Upper lobe of left lung (tissue), 6 donors: ENCODE data around the gene ANKRD44. TPM values are rescaled to one million over a fixed set of nuclear protein-coding genes. Genes with fewer than 3 reads are reported as not detected.
"Not testable (repeated sequence)": the region's sequence is repeated elsewhere in the genome, so short reads cannot be mapped to it uniquely, and the experiment has no call there.

Source experiments
- ATAC-seq, 2 donors: fragments of 200-7000 bp; cut with Tn5 transposase; one replicate each; pipeline ENCODE4 v1.9.1; 2022; ENCODE audit warnings: mild to moderate bottlenecking in 2 of 2, moderate library complexity in 2 of 2; ENCODE audit not compliant: low FRiP score in 2 of 2
- DNase-seq, 2 donors: peaks; one replicate each; pipeline ENCODE4 v3.0.0-alpha.2; 2019 to 2020
- H3K27ac ChIP-seq, 4 donors: fragments of 200-600 bp; sonication (generic); one replicate each; pipeline ENCODE4 v1.5.1; 2016 to 2019
- H3K27me3 ChIP-seq, 4 donors: fragments of 200-600 bp; sonication (generic); one replicate each; pipeline ENCODE4 v1.5.1; 2017 to 2019
- H3K36me3 ChIP-seq, 4 donors: fragments of 200-600 bp; sonication (generic); one replicate each; pipeline ENCODE4 v1.5.1; 2016 to 2019
- H3K4me1 ChIP-seq, 4 donors: fragments of 200-600 bp; sonication (generic); one replicate each; pipeline ENCODE4 v1.5.1; 2018 to 2019
- H3K4me3 ChIP-seq, 4 donors: fragments of 200-600 bp; sonication (generic); one replicate each; pipeline ENCODE4 v1.5.1; 2017 to 2019; ENCODE audit warnings: mild to moderate bottlenecking in 2 of 4, moderate library complexity in 1 of 4
- H3K9me3 ChIP-seq, 4 donors: fragments of 200-600 bp; sonication (generic); one replicate each; pipeline ENCODE4 v1.5.1; 2018 to 2019
- EP300 ChIP-seq, 4 donors: sonication (generic); formaldehyde crosslinking; IDR thresholded peaks; one replicate each; pipeline ENCODE4 v1.5.1; 2017; ENCODE audit warnings: antibody characterized with exemption in 4 of 4, control low read depth in 2 of 4
- POLR2A ChIP-seq, 4 donors: fragments of 450-650 bp; IDR thresholded peaks; one replicate each; pipeline ENCODE4 v1.5.1; 2016 to 2017; ENCODE audit warnings: antibody characterized with exemption in 4 of 4, mild to moderate bottlenecking in 2 of 4
- POLR2AphosphoS5 ChIP-seq, 2 donors: sonication (generic); formaldehyde crosslinking; IDR thresholded peaks; one replicate each; pipeline ENCODE4 v1.5.1; 2017; ENCODE audit warnings: antibody characterized with exemption in 2 of 2
- WGBS, 2 donors: methylation state at CpG; one replicate each; pipeline ENCODE4 v1.1.5; 2017 to 2018; 5-methylcytosine and 5-hydroxymethylcytosine counted together
- total RNA-seq, 6 donors: library from RNA; depleted of rRNA in 4 of 6; stranded (reverse); fragments of >200 nt in 4 of 6; gene quantifications; one replicate each; pipeline versions ENCODE4 v1.1.0 to v1.2.1, GENCODE V29; 2016 to 2021
- TF ChIP-seq, protein P1 (sequence below), 6 experiments: fragments of 450-650 bp in 4 of 6; fragments of 200-600 bp in 2 of 6; sonication (generic) in 2 of 6; IDR thresholded peaks; one replicate each; pipeline ENCODE4 v1.5.1; 2016 to 2019; ENCODE audit warnings: antibody characterized with exemption in 6 of 6
- donor health status: DM: no; HTN: no; CAD: no; lungs with moderate emphysema.
- donor health status: DM: no; HTN: yes; CAD: no; lungs with severe emphysema.

Gene ANKRD44
- total RNA-seq, 6 donors from 2014 or later = 41.0 to 91.1 (median 61.7) TPM

GRCh38 chr2:197348721-197349360, 38.3 kb upstream of the ANKRD44 start:
- Histone ChIP-seq H3K9me3 (no peaks in the 10 kb centered on the region), H3K4me3 (no peak overlapping the region), H3K4me1 (no peaks in the 10 kb centered on the region), H3K27me3 (no peaks in the 10 kb centered on the region), H3K27ac (no peak overlapping the region), H3K36me3 (no peaks in the 10 kb centered on the region)
- ATAC-seq (no peak), DNase-seq (no peak)
- WGBS, 2 donors = 50 to 69% methylated on average over 5 of the region's 5 CpGs
- TF ChIP-seq POLR2A (IDR thresholded peaks at IDR 0.05) (no peak), POLR2AphosphoS5 (IDR thresholded peaks at IDR 0.05) (no peak), EP300 (IDR thresholded peaks at IDR 0.05) (no peak)
- TF ChIP-seq, protein P1, sequence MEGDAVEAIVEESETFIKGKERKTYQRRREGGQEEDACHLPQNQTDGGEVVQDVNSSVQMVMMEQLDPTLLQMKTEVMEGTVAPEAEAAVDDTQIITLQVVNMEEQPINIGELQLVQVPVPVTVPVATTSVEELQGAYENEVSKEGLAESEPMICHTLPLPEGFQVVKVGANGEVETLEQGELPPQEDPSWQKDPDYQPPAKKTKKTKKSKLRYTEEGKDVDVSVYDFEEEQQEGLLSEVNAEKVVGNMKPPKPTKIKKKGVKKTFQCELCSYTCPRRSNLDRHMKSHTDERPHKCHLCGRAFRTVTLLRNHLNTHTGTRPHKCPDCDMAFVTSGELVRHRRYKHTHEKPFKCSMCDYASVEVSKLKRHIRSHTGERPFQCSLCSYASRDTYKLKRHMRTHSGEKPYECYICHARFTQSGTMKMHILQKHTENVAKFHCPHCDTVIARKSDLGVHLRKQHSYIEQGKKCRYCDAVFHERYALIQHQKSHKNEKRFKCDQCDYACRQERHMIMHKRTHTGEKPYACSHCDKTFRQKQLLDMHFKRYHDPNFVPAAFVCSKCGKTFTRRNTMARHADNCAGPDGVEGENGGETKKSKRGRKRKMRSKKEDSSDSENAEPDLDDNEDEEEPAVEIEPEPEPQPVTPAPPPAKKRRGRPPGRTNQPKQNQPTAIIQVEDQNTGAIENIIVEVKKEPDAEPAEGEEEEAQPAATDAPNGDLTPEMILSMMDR (IDR thresholded peaks at IDR 0.05) = no peak

- no peaks in the 10 kb centered on the region for H3K36me3 ChIP-seq
- H3K27me3 ChIP-seq = no peaks in the 10 kb centered on the region
- no peak overlapping the region for H3K4me3 ChIP-seq
- ATAC-seq (peak in 1 of 2 donors; percentile 64), DNase-seq (no peak)
- H3K27ac ChIP-seq = no peak overlapping the region
- no peaks in the 10 kb centered on the region for H3K4me1 ChIP-seq
- TF ChIP-seq, protein P1 (IDR thresholded peaks at IDR 0.05) = no peak
- TF ChIP-seq POLR2A (IDR thresholded peaks at IDR 0.05) (no peak), POLR2AphosphoS5 (IDR thresholded peaks at IDR 0.05) (no peak), EP300 (IDR thresholded peaks at IDR 0.05) (no peak)
- no peaks in the 10 kb centered on the region for H3K9me3 ChIP-seq
- WGBS, 2 donors = 87 to 99% methylated on average over 5 of the region's 5 CpGs
These were observed 35.3 kb upstream of the ANKRD44 start for GRCh38 chr2:197345846-197346370.

GRCh38 chr2:197343968-197344367, 33.4 kb upstream of the ANKRD44 start:
- not testable (repeated sequence) for H3K9me3 ChIP-seq, H3K27ac ChIP-seq, H3K4me1 ChIP-seq, H3K4me3 ChIP-seq, DNase-seq, H3K36me3 ChIP-seq, ATAC-seq, H3K27me3 ChIP-seq
- 88 to 94% methylated on average over 3 to 5 of the region's 5 CpGs for WGBS, 2 donors

GRCh38 chr2:197340591-197340990, 30.0 kb upstream of the ANKRD44 start:
- no peak for TF ChIP-seq POLR2AphosphoS5 (IDR thresholded peaks at IDR 0.05)
- TF ChIP-seq, protein P1 (IDR thresholded peaks at IDR 0.05) = no peak
- no peak for TF ChIP-seq POLR2A (IDR thresholded peaks at IDR 0.05)
- no peak for TF ChIP-seq EP300 (IDR thresholded peaks at IDR 0.05)
- Histone ChIP-seq H3K9me3 (no peaks in the 10 kb centered on the region), H3K27me3 (no peaks in the 10 kb centered on the region), H3K36me3 (no peaks in the 10 kb centered on the region), H3K4me3 (no peak overlapping the region), H3K27ac (no peak overlapping the region), H3K4me1 (no peaks in the 10 kb centered on the region)
- WGBS, 2 donors = 89 to 93% methylated on average over 5 of the region's 5 CpGs
- DNase-seq = no peak
- no peak for ATAC-seq

DNA sequence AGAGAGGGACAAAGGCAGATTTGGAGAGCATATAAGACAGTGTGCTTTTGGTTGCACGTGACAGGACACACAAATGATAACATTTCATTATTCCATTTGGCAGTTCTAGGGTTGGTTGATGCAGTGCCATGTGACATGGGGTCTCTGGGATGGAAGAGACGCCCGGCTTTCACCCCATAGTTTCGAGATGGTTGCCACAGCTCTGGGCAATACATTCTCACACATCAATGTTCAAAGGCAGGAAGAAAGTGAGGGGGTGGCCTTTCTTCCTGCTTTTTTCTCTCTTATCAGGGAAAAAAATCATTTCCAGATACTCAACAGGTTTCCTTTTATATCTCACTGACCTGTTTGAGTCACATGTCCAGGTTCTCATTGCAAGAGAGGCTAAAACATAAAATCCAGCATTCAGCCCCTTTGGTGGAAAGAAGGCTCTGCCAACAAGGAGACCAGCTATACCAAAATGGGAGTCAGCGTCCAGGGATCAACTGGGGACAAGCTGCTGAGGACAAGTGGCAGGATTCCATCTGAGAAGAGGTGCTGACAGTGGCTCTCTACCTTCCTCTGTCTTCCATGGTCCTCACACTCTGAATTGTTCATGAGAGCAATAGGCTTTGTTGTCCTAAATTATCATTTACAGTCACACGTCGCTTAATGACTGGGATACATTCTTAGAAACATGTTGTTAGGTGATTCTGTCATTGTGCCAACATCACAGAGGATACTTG, 29.1 kb upstream of the ANKRD44 start:
- H3K36me3 ChIP-seq = no peaks in the 10 kb centered on the region
- WGBS, 2 donors = 55 to 59% methylated on average over 7 of the region's 7 CpGs
- TF ChIP-seq, protein P1 (IDR thresholded peaks at IDR 0.05) = no peak
- TF ChIP-seq POLR2A (IDR thresholded peaks at IDR 0.05) (no peak), EP300 (IDR thresholded peaks at IDR 0.05) (no peak), POLR2AphosphoS5 (IDR thresholded peaks at IDR 0.05) (no peak)
- no peak for ATAC-seq
- no peaks in the 10 kb centered on the region for H3K4me1 ChIP-seq
- H3K27me3 ChIP-seq = no peaks in the 10 kb centered on the region
- no peak for DNase-seq
- no peaks in the 10 kb centered on the region for H3K9me3 ChIP-seq
- H3K27ac ChIP-seq = no peak overlapping the region
- H3K4me3 ChIP-seq = no peak overlapping the region
